GM12878 (cell line): ENCODE data around the gene GKN1. TPM values are rescaled to one million over a fixed set of nuclear protein-coding genes. Genes with fewer than 3 reads are reported as not detected.

Source experiments
- ATAC-seq: fragments of 200-7000 bp; cut with Tn5 transposase; 3 replicates; pipeline ENCODE4 v1.9.1; 2020; ENCODE audit warnings: mild to moderate bottlenecking, moderate library complexity
- BruUV-seq: library from RNA; stranded (reverse); fragments of 400-500 nt; replicated peaks from 2 replicates; lab custom pipeline; 2021; lab: Mats Ljungman, UMichigan
- CTCF ChIA-PET: fragments of 300-600 bp; sonication (Branson Sonifier 250); formaldehyde crosslinking; extraction: SDS; loops from one replicate; lab custom pipeline; 2021; ENCODE audit warnings: inconsistent platforms; lab: Yijun Ruan, JAX
- POLR2A ChIA-PET: fragments of 350-600 bp; formaldehyde crosslinking; extraction: SDS; loops from one replicate; lab custom pipeline; 2021; ENCODE audit warnings: inconsistent platforms; lab: Charles Lee
- RAD21 ChIA-PET: fragments of 300-600 bp; sonication (Branson Sonifier 250); formaldehyde crosslinking; loops from one replicate; lab custom pipeline; 2023; ENCODE audit warnings: antibody characterized with exemption; ENCODE audit not compliant: unreplicated experiment; lab: Charles Lee
- SMC1A ChIA-PET: fragments of 300-600 bp; sonication (Branson Sonifier 250); formaldehyde crosslinking; loops from one replicate; lab custom pipeline; 2023; ENCODE audit not compliant: unreplicated experiment, uncharacterized antibody; lab: Charles Lee
- DNase-seq: peaks from one replicate; pipeline ENCODE4 v3.0.0-alpha.2; 2011; ENCODE audit warnings: low read depth, low spot score
- FAIRE-seq: peaks from 3 replicates; lab custom pipeline; 2011; peaks lifted over from hg19 to GRCh38; lab: Jason Lieb, UNC
- H2AFZ ChIP-seq: 2 replicates; pipeline ENCODE4 v1.6.0; 2011; ENCODE audit warnings: low read depth, low read length, control low read depth; ENCODE audit not compliant: control insufficient read depth
- H3K27ac ChIP-seq: 2 replicates; pipeline ENCODE4 v1.5.1; 2011; ENCODE audit warnings: control low read depth; ENCODE audit not compliant: control insufficient read depth, insufficient read depth
- H3K27me3 ChIP-seq, 2 experiments: replicated peaks in 1 of 2; 2 replicates each; pipeline versions ENCODE4 v1.6.0 to v1.6.1; 2011; ENCODE audit warnings: low read length in 1 of 2; ENCODE audit not compliant: control insufficient read depth in 2 of 2, insufficient read depth in 2 of 2
- H3K36me3 ChIP-seq, 2 experiments: 2 replicates each; pipeline ENCODE4 v1.5.1; 2011; ENCODE audit warnings: low read length in 1 of 2; ENCODE audit not compliant: control insufficient read depth in 2 of 2, insufficient read depth in 2 of 2
- H3K4me1 ChIP-seq: 2 replicates; pipeline ENCODE4 v1.6.1; 2011; ENCODE audit warnings: mild to moderate bottlenecking, low read length, moderate library complexity, mixed read lengths; ENCODE audit not compliant: control insufficient read depth, insufficient read depth
- H3K4me2 ChIP-seq: 2 replicates; pipeline ENCODE4 v1.6.0; 2011; ENCODE audit warnings: control low read depth; ENCODE audit not compliant: control insufficient read depth, insufficient read depth
- H3K4me3 ChIP-seq: fragments of 200-600 bp; sonication (generic); 2 replicates; pipeline ENCODE4 v1.5.1; 2016
- H3K79me2 ChIP-seq: 2 replicates; pipeline ENCODE4 v1.6.0; 2011; ENCODE audit warnings: low read length; ENCODE audit not compliant: control insufficient read depth, insufficient read depth
- H3K9ac ChIP-seq: 2 replicates; pipeline ENCODE4 v1.8.0; 2011; ENCODE audit warnings: low read length, control low read depth, mixed read lengths; ENCODE audit not compliant: control insufficient read depth, insufficient read depth
- H3K9me3 ChIP-seq: replicated peaks from 3 replicates; pipeline ENCODE4 v1.5.1; 2011; ENCODE audit warnings: mild to moderate bottlenecking, low read length; ENCODE audit not compliant: control insufficient read depth, insufficient read depth
- H4K20me1 ChIP-seq: 2 replicates; pipeline ENCODE4 v1.6.0; 2011; ENCODE audit not compliant: control insufficient read depth, insufficient read depth
- BMI1 ChIP-seq: fragments of 450-650 bp; IDR thresholded peaks from 2 replicates; pipeline ENCODE4 v1.6.1; 2016; ENCODE audit warnings: mild to moderate bottlenecking, moderate library complexity, borderline replicate concordance
- FOXM1 ChIP-seq: IDR thresholded peaks from 2 replicates; pipeline ENCODE4 v1.6.1; 2012; ENCODE audit warnings: low read depth, mild to moderate bottlenecking, inconsistent platforms, low read length, moderate library complexity
- GABPA ChIP-seq: IDR thresholded peaks from 2 replicates; pipeline ENCODE4 v1.6.1; 2014; ENCODE audit warnings: antibody characterized with exemption, low read depth, mild to moderate bottlenecking, inconsistent platforms
- JUND ChIP-seq: IDR thresholded peaks from 2 replicates; pipeline ENCODE4 v1.6.1; 2012; ENCODE audit warnings: low read depth, mild to moderate bottlenecking, low read length, improper control_type of control experiment, moderate library complexity
- MTA2 ChIP-seq: fragments of 450-650 bp; IDR thresholded peaks from 2 replicates; pipeline ENCODE4 v1.6.1; 2016; ENCODE audit warnings: low read depth, mild to moderate bottlenecking, moderate library complexity
- PAX5 ChIP-seq: IDR thresholded peaks from 2 replicates; pipeline ENCODE4 v1.6.1; 2011; ENCODE audit warnings: low read depth, low read length, borderline replicate concordance
- RBBP5 ChIP-seq: fragments of 200-600 bp; sonication (generic); conservative IDR thresholded peaks from 2 replicates; pipeline ENCODE4 v1.6.1; 2016
- RCOR1 ChIP-seq: conservative IDR thresholded peaks from 2 replicates; pipeline ENCODE4 v1.6.1; 2012; ENCODE audit warnings: low read depth, low read length, improper control_type of control experiment
- SMARCA5 ChIP-seq: fragments of 450-650 bp; IDR thresholded peaks from 2 replicates; pipeline ENCODE4 v1.6.1; 2017; ENCODE audit warnings: mild to moderate bottlenecking
- YY1 ChIP-seq: IDR thresholded peaks from 2 replicates; pipeline ENCODE4 v1.6.1; 2011; ENCODE audit warnings: low read depth, mild to moderate bottlenecking, low read length
- ZBTB11 ChIP-seq: fragments of 450-650 bp; formaldehyde crosslinking; IDR thresholded peaks from 2 replicates; pipeline ENCODE4 v1.5.0; 2022; ENCODE audit warnings: mild to moderate bottlenecking, missing genetic modification characterization
- ZNF622 ChIP-seq: fragments of 450-650 bp; IDR thresholded peaks from 2 replicates; pipeline ENCODE4 v1.6.1; 2017; ENCODE audit warnings: mild to moderate bottlenecking, inconsistent platforms
- in situ Hi-C: fragments of 300-500 bp; cut with MboI; formaldehyde crosslinking; loops from 9 replicates; pipeline ENCODE4 v1.14.3; 2018; ENCODE audit warnings: mixed read lengths
- intact Hi-C: fragments of 100-400 bp; cut with micrococcal nuclease; formaldehyde crosslinking; loops from one replicate; pipeline ENCODE4 v1.14.2; 2022; ENCODE audit not compliant: unreplicated experiment
- polyA plus RNA-seq, 11 experiments: library from polyadenylated mRNA; depleted of rRNA in 4 of 11; unstranded in 6 of 11; stranded (reverse) in 5 of 11; fragments of >200 nt; fragmentation: Nextera tagmentation in 4 of 11; fragmentation: Illumina TruSeq in 1 of 11; extraction: Ambion mirVana in 4 of 11; extraction: Trizol in 1 of 11; gene quantifications; 1 replicate in 1 of 11; 2 replicates in 10 of 11; pipeline versions ENCODE4 v1.2.1 to v1.2.3, GENCODE V29; 2011 to 2016; ENCODE audit warnings: inconsistent platforms in 2 of 11, missing spikeins in 2 of 11, low read depth in 1 of 11
- total RNA-seq, 4 experiments: library from RNA; depleted of rRNA in 3 of 4; stranded (reverse); fragments of >200 nt in 3 of 4; fragmentation: Illumina TruSeq in 1 of 4; extraction: Trizol in 1 of 4; gene quantifications; 2 replicates each; pipeline versions ENCODE4 v1.2.1 to v1.2.3, GENCODE V29; 2013 to 2021

GKN1 gene
- total and polyA plus RNA-seq, 10 of the 15 experiments (the other 5 are each of a cell fraction or from before 2014, with no cell fraction given), result not detected

GRCh38 chr2:69007603-69008002 lies 33.2 kb downstream of the GKN1 start:
- Histone ChIP-seq H3K36me3 (no peaks in the 10 kb centered on the region), H3K27me3 (peaks cover 2 to 4% of the 10 kb centered on the region in 2 experiments; a peak in 2 of 4 replicates), H3K9me3 (no peaks in the 10 kb centered on the region), H3K9ac (no peak overlapping the region), H3K4me2 (no peak overlapping the region), H2AFZ (no peak overlapping the region), H3K4me1 (no peaks in the 10 kb centered on the region)
- in situ Hi-C loops (loop anchor here (25.0 kb wide), 1 partner anchor 705 kb away; no protein-coding TSS in a partner anchor), intact Hi-C loops (no loop called here)
- DNase-seq, result no peak
- RAD21 ChIA-PET, result no interaction called here
- no peak for FAIRE-seq
- TF ChIP-seq SMARCA5, result no peak
- TF ChIP-seq PAX5, result no peak
- TF ChIP-seq JUND, result no peak
- TF ChIP-seq MTA2, result no peak
- TF ChIP-seq YY1, result no peak
- TF ChIP-seq GABPA, result no peak
- TF ChIP-seq ZNF622, result no peak
- no peak for TF ChIP-seq ZBTB11 (CRISPR knock-in tag)
- no peak for TF ChIP-seq RBBP5
- no peak for TF ChIP-seq RCOR1
- no peak for TF ChIP-seq FOXM1
- no peak for TF ChIP-seq BMI1
- TF ChIP-seq, all 136 proteins: peak for 0
- Histone ChIP-seq H3K79me2 (no peaks in the 10 kb centered on the region), H3K4me3 (no peak overlapping the region), H4K20me1 (no peaks in the 10 kb centered on the region), H3K27ac (no peak overlapping the region)
- ChIA-PET SMC1A (no interaction called here), POLR2A (no interaction called here), CTCF (no interaction called here)
- ATAC-seq, result no peak
- BruUV-seq, result no TSS peak
